Sciatic nerve (tissue), 2 donors: Measurements from ENCODE around the gene C2orf76. TPM values are rescaled to one million over a fixed set of nuclear protein-coding genes. Genes with fewer than 3 reads are reported as not detected.

Experiments used
- ATAC-seq: fragments of 200-7000 bp; cut with Tn5 transposase; one replicate; pipeline ENCODE4 v1.9.1; 2020; ENCODE audit warnings: mild to moderate bottlenecking, moderate library complexity
- DNase-seq: peaks from one replicate; pipeline ENCODE4 v3.0.0-alpha.2; 2020; ENCODE audit warnings: low spot score
- intact Hi-C: fragments of 100-400 bp; cut with DNase I; formaldehyde crosslinking; loops from one replicate; pipeline ENCODE4 v1.14.2; 2022
- total RNA-seq: library from RNA; stranded (reverse); fragmentation: NEBNext Ultra II Directional; extraction: Animal tissue kit (Norgen Biotek cat#: 25700); gene quantifications from one replicate; pipeline ENCODE4 v1.2.1, GENCODE V29; 2021
- donor health status: DM: no; HTN: no; CAD: no.
- donor health status: DM: no; HTN: no; CAD: no.

Gene C2orf76
- total RNA-seq, 1 donor from 2014 or later = 17.6 TPM

- peak; percentile 29 for ATAC-seq
- no peak for DNase-seq
- intact Hi-C loops = no loop called here
Observed at GRCh38 chr2:119255760-119256581, 110.7 kb downstream of the C2orf76 start.

GRCh38 chr2:119254601-119255080 is 112.0 kb downstream of the C2orf76 start:
- DNase-seq (no peak), ATAC-seq (no peak)
- intact Hi-C loops = no loop called here

GRCh38 chr2:119253760-119254600 is 112.7 kb downstream of the C2orf76 start:
- intact Hi-C loops = no loop called here
- ATAC-seq (no peak), DNase-seq (no peak)

- DNase-seq (no peak), ATAC-seq (no peak)
- intact Hi-C loops = no loop called here
Observed at GRCh38 chr2:119253114-119253702, 113.4 kb downstream of the C2orf76 start.

Other genes with a start within 250 kb of the C2orf76 start
- not detected for gene C1QL2, start 208.1 kb downstream of the C2orf76 start, total RNA-seq
- 9.1 TPM for gene STEAP3, start 143.0 kb downstream of the C2orf76 start, total RNA-seq
- 105 TPM for gene DBI, start 143 bp upstream of the C2orf76 start, total RNA-seq
- gene TMEM37, start 65.0 kb upstream of the C2orf76 start, total RNA-seq = 7.1 TPM
- gene SCTR, start 157.6 kb upstream of the C2orf76 start, total RNA-seq = not detected
- 1.8 TPM for gene CFAP221, start 177.6 kb upstream of the C2orf76 start, total RNA-seq